GM18502 (cell line): ENCODE data around the gene DAB2IP.

Source experiments
- ATAC-seq: cut with Tn5 transposase; IDR thresholded peaks from one replicate; pipeline ENCODE4 v1.9.1; 2021; ENCODE audit warnings: mild to moderate bottlenecking; ENCODE audit not compliant: unreplicated experiment, poor library complexity

The DAB2IP gene

DNA sequence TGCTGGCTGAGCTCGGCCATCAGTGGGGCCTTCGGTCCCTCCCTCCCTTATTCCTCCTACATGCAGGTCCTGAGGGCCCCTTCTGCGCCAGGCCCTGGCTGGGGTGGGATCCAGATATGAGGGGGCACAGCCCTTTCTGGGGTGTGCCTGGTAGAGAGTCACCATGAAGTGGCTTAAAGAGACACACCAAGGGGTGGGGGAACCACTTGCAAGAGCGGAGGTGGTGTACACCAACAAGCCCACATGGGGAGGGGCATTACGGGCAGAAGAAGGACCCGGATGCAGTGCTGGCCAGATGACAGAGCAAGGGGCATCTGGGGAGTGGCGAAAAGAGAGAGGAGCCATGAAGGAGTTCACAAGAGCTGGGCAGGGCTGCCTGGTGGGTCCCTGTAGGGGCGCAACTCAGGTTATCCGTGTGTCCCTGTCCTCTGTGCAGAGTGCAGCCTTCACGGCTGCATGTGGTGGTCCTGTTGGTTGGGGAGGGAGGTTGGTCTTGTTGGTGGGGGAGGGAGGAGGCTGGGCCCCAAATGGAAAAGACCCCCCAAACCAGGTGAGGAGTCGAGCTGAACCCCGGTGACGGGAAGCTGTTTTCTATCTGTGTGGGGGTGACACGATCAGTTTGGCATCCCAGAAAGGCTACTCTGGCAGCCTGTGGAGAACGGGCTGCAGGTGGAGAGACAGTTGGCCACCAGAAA lies 158.1 kb downstream of the DAB2IP start:
- no peak for ATAC-seq

DNA sequence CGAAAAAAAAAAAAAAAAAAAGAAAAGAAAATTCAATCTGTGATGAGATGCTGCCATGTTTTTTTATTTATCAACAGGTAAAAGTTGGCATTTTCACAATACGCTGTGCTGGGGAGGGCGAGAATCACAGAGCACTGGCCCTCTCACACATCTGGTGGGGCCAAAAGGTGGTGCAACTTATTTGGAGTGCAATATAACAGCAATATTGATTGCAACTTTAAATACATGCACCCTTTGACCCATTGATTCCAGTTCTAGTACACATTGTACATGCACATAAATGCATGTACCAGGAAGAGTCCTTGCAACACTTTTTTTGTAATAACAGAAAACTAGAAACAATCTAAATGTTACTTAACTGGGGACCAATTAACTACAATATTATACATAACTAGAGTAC lies 159.1 kb downstream of the DAB2IP start:
- no peak for ATAC-seq

GRCh38 chr9:121811140-121811539 lies 159.7 kb downstream of the DAB2IP start:
- no peak for ATAC-seq

GRCh38 chr9:121811751-121812150 lies 160.3 kb downstream of the DAB2IP start:
- ATAC-seq: no peak

DNA sequence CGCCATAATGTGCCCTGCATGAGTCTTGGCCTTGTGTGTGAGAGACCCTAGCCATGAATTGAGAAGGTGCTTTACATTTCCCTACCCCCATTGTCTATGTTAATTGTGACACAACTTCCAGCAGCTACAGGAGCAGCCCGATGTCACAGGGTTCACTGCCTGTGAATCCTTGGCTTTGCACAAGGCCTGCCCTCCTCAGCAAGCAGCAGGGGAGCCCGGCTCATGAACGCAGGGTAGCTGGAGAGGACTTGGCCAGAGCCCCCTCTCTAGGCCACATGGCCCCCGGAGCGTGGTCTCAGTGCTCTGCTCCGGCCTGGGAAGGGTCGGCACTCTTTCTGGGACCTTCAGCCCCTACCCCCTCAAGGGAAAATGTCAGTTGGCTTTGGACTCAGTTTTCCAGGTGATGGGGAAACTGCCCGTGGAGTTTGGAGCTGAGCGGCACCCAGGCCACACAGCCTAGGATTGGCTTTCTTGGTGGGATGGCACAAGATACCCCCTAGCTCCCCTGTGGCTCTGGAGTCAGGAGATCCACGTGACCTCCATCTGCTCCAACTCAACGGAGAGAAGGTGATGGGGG lies 160.8 kb downstream of the DAB2IP start:
- no peak for ATAC-seq

- ATAC-seq: no peak
Observed at GRCh38 chr9:121813519-121814210, 162.2 kb downstream of the DAB2IP start.

DNA sequence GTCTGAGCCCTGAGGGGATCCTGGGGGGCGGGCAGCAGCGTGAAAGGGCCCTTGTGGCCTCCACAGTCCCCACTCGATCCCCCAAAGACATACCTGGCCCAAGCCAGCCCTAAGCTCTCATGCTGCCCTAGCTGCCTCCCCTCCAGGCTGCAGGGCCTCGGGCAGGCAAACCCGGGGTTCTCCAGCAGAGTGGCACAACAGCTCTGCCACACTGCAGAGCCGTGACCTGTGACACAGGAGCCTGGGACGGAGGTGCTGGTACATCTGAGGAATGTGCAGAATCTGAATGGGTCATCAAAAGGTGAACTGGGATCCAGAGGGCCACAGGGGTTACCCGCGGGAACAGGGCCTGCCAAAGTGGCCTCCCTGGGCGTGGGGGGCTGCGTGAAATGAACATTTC lies 163.2 kb downstream of the DAB2IP start:
- ATAC-seq: no peak

DNA sequence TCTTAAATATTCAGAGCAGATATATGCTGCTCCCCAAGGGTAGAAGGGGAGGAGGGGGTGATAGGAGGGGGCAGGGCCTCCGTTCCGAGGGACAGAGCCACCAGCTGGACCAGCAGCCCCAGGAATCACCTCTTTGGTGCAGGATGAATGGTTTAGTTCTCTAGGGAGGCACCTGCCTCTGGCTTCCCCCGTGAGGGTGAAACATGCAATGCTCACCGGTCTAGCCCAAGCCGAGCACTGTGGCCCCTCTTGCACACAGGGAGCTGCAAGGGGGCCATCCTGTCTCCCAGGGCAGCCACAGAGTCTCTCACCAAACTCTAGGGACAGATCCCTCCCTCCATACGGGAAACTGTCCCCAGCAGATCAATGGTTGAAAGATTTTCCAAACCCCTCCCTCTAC lies 163.7 kb downstream of the DAB2IP start:
- no peak for ATAC-seq

DNA sequence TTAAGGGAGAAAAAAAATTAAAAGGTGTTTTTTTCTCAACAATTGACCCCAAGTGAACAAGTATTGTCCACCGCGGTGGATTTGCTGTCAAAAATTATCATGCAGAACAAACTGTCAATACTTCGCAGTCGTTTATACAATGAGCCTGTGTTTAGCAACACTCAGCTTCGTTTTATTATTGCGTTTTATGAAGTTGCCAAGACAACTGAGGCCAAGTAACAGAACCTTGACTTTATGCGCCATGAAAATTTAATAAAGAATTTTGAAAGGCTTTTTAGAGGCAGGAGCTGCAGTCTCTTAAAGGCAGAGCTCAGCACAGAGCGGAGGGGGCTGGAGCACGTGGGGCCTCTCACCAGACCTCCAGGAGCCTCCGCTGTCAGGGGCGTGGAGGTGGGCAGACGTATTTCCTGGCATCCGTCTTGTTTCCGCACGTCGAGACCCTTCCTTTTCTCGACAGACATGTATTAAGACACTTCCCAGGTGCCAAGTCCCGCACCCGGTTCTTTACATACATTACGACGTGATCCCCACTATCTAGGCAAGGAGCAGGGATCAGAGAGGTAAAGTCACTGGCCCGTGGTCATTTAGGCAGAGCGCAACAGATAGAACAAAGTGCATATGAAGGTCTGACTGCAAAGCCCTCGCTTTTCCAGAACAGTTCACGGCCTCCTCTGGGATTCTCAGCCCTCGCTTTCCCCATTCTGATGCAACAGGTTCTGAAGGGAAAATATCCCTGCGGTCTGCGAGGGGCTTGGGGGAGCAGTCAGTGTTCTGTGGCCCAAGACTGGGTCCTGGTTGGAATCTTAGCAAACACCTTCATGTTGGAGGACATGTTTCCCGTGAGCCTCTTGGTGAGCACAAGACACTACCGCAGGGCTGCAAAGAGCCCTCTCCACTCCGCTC lies 164.4 kb downstream of the DAB2IP start:
- ATAC-seq: no peak

DNA sequence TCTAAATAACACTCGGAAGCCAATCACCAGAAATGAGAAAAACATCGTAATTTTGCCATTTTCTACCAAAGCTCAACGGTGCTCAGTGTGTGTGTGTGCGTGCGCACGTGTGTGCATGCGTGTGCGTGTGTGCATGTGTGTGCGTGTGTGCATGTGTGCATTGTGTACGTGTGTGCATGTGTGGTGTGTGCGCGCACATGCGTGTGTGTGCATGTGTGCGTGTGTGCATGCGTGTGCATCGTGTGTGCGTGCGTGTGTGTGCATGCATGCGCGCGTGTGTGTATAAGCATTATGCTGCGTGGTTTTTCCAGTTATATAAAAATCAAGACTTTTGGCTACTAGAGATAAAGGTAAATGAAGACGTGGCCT lies 165.0 kb downstream of the DAB2IP start:
- ATAC-seq: no peak

- no peak for ATAC-seq
Observed at GRCh38 chr9:121816845-121817450, 165.5 kb downstream of the DAB2IP start.

GRCh38 chr9:121817476-121817875 lies 166.0 kb downstream of the DAB2IP start:
- ATAC-seq: no peak

DNA sequence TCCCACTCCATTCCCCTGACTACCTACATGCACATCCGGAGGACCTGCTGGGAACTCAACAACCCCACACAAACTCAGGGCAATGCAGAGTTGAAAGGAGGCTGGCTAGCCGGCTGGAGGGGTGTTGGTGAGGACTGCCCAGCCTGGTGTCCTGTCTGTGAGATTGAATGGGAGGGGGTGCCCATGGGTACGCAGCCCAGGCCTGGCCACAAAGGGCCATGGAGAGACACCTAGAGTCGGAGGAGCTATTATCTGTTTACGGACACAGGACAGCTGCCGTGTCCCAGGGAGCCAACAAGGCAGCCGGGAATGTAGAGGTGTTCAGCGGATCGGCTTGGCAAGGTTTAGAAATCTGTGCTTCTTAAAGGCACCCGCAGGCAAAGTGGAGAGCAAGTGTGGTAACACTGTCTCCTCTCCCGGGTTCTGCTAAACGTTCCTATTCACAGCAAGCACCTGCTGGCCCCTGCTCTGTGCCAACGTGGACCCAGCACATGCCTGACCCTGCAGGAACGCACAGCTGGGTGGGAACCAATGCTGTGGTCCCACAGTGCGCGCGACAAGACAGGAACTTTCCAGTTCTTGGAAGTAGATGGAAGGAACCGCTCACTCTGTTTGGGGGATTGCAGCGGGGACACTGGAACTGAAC lies 166.7 kb downstream of the DAB2IP start:
- no peak for ATAC-seq

DNA sequence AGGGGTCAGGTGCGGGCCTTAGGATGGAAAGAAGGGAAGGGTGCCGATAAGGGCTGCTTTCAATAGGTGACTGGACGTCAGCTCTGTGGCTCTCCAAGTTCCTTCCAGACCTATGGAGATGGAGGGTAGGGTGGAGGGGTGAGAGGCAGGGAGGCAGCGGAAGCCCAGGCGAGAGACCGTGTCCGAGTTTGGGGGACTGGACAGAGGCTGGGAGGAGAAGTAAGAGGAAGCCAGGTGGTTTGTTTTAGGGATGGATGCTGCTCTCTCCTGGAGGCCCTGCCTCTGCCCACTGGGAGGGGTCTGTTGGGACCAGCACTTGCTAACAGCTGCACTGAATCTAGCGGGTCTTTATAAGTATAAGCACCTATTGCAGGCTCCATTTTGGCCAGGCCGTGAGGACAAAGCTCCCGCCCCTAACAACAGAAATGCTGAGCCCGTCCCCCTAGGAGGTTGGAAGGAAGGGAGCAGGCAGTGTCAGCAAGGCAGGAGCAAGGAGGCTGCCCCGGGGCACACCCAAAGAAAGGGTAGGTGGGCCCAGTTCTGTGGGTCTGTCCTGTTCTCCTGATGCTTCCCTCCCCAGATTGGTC lies 167.5 kb downstream of the DAB2IP start:
- no peak for ATAC-seq

DNA sequence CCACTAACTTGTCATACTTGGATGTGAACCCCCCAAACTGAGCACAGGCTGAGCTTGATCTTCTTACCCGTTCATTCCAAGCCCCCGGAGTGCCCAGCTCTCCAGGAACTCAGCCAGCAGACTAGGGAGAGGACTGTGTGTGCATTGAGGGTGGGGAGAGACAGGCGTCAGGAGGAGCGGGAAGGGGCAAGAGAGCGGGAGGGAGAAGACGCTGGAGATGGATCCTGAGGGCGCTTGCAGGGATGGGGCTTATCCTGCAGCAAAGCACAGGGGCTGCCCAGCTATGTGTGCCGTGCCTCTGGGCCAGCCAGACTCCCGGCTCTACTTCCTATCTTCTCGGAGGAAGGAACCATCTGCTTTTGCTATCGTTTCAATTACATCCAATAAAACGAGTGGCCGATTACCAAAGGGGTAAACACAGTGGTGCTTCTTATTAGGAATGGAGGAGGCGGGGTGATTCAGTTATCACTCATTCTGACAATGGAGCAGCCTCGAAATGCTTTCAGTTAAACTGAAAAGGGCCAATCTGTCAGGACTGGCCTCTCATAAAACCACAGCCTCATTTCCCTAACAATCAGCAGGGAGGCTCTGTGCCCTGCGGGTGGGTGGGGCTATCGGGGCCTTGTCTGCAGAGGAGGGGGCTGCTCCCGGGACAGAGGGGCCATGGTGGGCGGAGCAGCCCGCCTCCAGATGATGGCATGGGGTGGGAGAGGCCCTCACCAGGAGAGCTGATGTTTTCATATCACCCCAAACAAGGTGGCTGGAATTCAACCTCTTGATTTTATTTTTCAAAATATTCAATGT lies 168.2 kb downstream of the DAB2IP start:
- ATAC-seq: no peak

DNA sequence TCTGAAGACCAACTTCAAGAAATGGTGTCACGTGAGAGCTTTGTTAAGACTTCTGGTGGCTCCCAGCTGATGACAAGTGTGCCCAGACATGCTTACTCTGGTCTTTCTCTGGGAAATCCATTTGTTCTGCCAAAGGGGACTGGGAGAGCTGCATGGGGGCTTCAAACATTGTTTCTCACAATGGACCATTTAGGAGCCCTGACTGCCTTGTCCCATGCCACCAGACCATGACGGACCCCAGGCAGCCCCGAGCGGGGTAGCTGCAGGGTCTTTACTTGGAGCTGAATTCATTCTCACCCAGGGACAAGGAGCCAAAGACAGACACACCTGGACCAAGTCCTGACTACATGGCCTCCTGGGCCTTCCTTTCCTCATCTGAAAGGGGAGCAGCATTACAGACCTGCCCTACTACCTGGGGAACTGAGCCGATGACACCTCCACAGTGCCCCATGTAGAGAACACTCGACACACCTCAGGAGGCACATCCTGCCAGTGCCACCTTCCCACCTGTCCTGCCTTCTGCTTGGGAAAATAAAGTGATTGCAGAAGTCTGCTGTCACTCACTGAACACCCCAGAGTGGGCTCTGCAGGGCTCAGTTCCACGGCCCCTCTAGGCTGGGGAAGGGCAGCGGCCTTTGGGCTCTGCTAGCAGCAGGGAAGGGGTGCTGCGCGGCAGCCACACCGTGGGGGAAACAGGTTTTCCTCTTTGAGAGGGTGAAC lies 169.0 kb downstream of the DAB2IP start:
- ATAC-seq: no peak

DNA sequence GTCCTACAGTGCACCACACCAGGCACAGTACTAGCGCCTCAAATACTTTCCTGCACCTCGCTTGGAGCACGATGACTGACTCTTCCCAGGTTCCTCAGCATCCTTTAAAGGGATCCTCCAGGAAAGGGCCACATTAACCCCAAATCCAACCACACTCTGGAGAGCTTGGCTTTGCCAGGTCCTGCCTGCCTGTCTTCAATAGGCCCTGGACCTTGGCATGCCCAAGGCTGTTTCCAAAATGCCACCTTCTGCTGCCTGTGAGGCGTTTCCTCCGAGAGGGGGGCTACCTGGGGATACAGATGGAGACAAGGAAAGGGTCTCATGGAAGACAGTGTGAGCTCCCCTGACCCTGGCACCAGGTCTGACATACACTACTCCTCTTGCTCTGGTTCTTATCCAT lies 169.9 kb downstream of the DAB2IP start:
- ATAC-seq: no peak
